HepG2 (cell line): Measurements from ENCODE around the gene BID. TPM values are rescaled to one million over a fixed set of nuclear protein-coding genes. Genes with fewer than 3 reads are reported as not detected.

ENCODE experiments used
- ATAC-seq: fragments of 200-7000 bp; cut with Tn5 transposase; 3 replicates; pipeline ENCODE4 v1.9.1; 2020; ENCODE audit warnings: mild to moderate bottlenecking, moderate library complexity
- BruUV-seq: library from RNA; stranded (reverse); fragments of 400-500 nt; replicated peaks from 2 replicates; lab custom pipeline; 2021; lab: Mats Ljungman, UMichigan
- CTCF ChIA-PET: fragments of 300-600 bp; formaldehyde crosslinking; extraction: SDS; loops from one replicate; lab custom pipeline; 2021; ENCODE audit warnings: low total read pairs, inconsistent platforms, low intra/inter-chr PET ratio; lab: Yijun Ruan, JAX
- POLR2A ChIA-PET: fragments of 350-600 bp; sonication (Branson Sonifier 250); formaldehyde crosslinking; loops from one replicate; lab custom pipeline; 2020; ENCODE audit warnings: antibody characterized with exemption, inconsistent platforms; lab: Yijun Ruan, JAX
- DNase-seq: peaks from one replicate; pipeline ENCODE4 v3.0.0-alpha.2; 2015; ENCODE audit warnings: low spot score
- FAIRE-seq: peaks from 3 replicates; lab custom pipeline; 2011; peaks lifted over from hg19 to GRCh38; lab: Jason Lieb, UNC
- H2AFZ ChIP-seq: one replicate; pipeline ENCODE4 v1.6.1; 2011; ENCODE audit warnings: low read length, inconsistent platforms
- H3K27ac ChIP-seq: fragments of 300-600 bp; 3 replicates; pipeline ENCODE4 v1.8.0; 2011; ENCODE audit warnings: mixed run types, mild to moderate bottlenecking, mixed read lengths, low read length, inconsistent platforms; ENCODE audit not compliant: insufficient read depth; ENCODE audit errors: extremely low read length
- H3K27me3 ChIP-seq, 2 experiments: fragments of 200-600 bp in 1 of 2; 2 replicates in 1 of 2; 3 replicates in 1 of 2; pipeline versions ENCODE4 v1.6.0 to v1.8.0; 2011; ENCODE audit warnings: low read length in 2 of 2, mild to moderate bottlenecking in 2 of 2, moderate library complexity in 2 of 2, inconsistent platforms in 1 of 2; ENCODE audit not compliant: insufficient read depth in 2 of 2, control insufficient read depth in 1 of 2
- H3K36me3 ChIP-seq, 2 experiments: fragments of 200-600 bp in 1 of 2; replicated peaks in 1 of 2; 2 replicates in 1 of 2; 3 replicates in 1 of 2; pipeline versions ENCODE4 v1.5.1 to v1.8.0; 2011; ENCODE audit warnings: low read length in 2 of 2, inconsistent platforms in 1 of 2; ENCODE audit not compliant: insufficient read depth in 2 of 2, control insufficient read depth in 1 of 2
- H3K4me1 ChIP-seq: 2 replicates; pipeline ENCODE4 v1.5.1; 2012; ENCODE audit warnings: low read length, inconsistent platforms; ENCODE audit not compliant: insufficient read depth
- H3K4me2 ChIP-seq: 2 replicates; pipeline ENCODE4 v1.6.0; 2011; ENCODE audit warnings: low read depth, low read length, inconsistent platforms
- H3K4me3 ChIP-seq, 3 experiments: fragments of 200-600 bp in 1 of 3; sonication (generic), shearing (Covaris generic) in 1 of 3; replicated peaks in 1 of 3; 2 replicates each; pipeline ENCODE4 v1.5.1; 2011 to 2016; ENCODE audit warnings: low read length in 3 of 3, inconsistent platforms in 2 of 3, low read depth in 2 of 3, mild to moderate bottlenecking in 2 of 3, control low read depth in 1 of 3, mixed read lengths in 1 of 3; ENCODE audit not compliant: insufficient read depth in 1 of 3
- H3K79me2 ChIP-seq: one replicate; pipeline ENCODE4 v1.6.1; 2011; ENCODE audit warnings: low read length, inconsistent platforms; ENCODE audit not compliant: insufficient read depth
- H3K9ac ChIP-seq: 2 replicates; pipeline ENCODE4 v1.6.0; 2011; ENCODE audit warnings: mild to moderate bottlenecking, low read depth, low read length, inconsistent platforms; ENCODE audit not compliant: insufficient read depth
- H3K9me3 ChIP-seq: 2 replicates; pipeline ENCODE4 v1.5.1; 2012; ENCODE audit warnings: mild to moderate bottlenecking, low read length
- H4K20me1 ChIP-seq: 2 replicates; pipeline ENCODE4 v1.6.0; 2011; ENCODE audit warnings: inconsistent platforms, mild to moderate bottlenecking, low read length, moderate library complexity; ENCODE audit not compliant: insufficient read depth
- HMG20A ChIP-seq: IDR thresholded peaks from 2 replicates; pipeline ENCODE4 v1.6.1; 2016; ENCODE audit warnings: borderline replicate concordance
- RAD21 ChIP-seq: fragments of 450-650 bp; formaldehyde crosslinking; IDR thresholded peaks from 2 replicates; pipeline ENCODE4 v1.5.0; 2020; ENCODE audit warnings: mild to moderate bottlenecking
- SRSF4 ChIP-seq: fragments of 200-400 bp; formaldehyde crosslinking; IDR thresholded peaks from one replicate; pipeline ENCODE4 v1.6.1; 2018; ENCODE audit warnings: mild to moderate bottlenecking, low read depth, low read length, moderate library complexity; ENCODE audit not compliant: poor library complexity, severe bottlenecking
- USF2 ChIP-seq, 2 experiments: sonication (generic) in 1 of 2; formaldehyde crosslinking in 1 of 2; IDR thresholded peaks; 2 replicates each; pipeline versions ENCODE4 v1.5.1 to v1.6.1; 2011 to 2020; ENCODE audit warnings: borderline replicate concordance in 1 of 2, low read depth in 1 of 2, low read length in 1 of 2, mild to moderate bottlenecking in 1 of 2, missing genetic modification reagents in 1 of 2, moderate library complexity in 1 of 2
- ZNF253 ChIP-seq: sonication (generic); formaldehyde crosslinking; IDR thresholded peaks from 2 replicates; pipeline ENCODE4 v1.8.0; 2022; ENCODE audit warnings: mild to moderate bottlenecking, missing genetic modification reagents, borderline replicate concordance
- ZNF629 ChIP-seq: sonication (generic); formaldehyde crosslinking; conservative IDR thresholded peaks from 2 replicates; pipeline ENCODE4 v1.5.0; 2020; ENCODE audit warnings: missing genetic modification reagents
- WGBS: methylation state at CpG from one replicate; pipeline ENCODE4 v1.1.6; 2017; ENCODE audit warnings: low lambda C conversion rate; 5-methylcytosine and 5-hydroxymethylcytosine counted together
- in situ Hi-C: cut with HindIII; loops from 2 replicates; pipeline ENCODE4 v1.10.0; 2017; ENCODE audit warnings: low pct_unique_long_range_greater_than_20kb; ENCODE audit not compliant: extremely low pct_ligation_motif_present
- intact Hi-C: fragments of 100-400 bp; cut with micrococcal nuclease; formaldehyde crosslinking; loops from one replicate; pipeline ENCODE4 v1.10.0; 2022; ENCODE audit not compliant: unreplicated experiment
- polyA plus RNA-seq, 8 experiments: library from polyadenylated mRNA; depleted of rRNA in 3 of 8; stranded (reverse) in 7 of 8; unstranded in 1 of 8; fragments of >200 nt; fragmentation: Illumina TruSeq in 4 of 8; extraction: Trizol in 4 of 8; gene quantifications; 2 replicates each; pipeline versions ENCODE4 v1.2.1 to v1.2.3, GENCODE V29; 2011 to 2016; ENCODE audit warnings: low read depth in 4 of 8, missing spikeins in 1 of 8, mixed read lengths in 1 of 8; ENCODE audit not compliant: insufficient read depth in 1 of 8
- total RNA-seq, 5 experiments: library from RNA; depleted of rRNA; stranded (reverse); fragments of >200 nt; fragmentation: Illumina TruSeq; extraction: Trizol; gene quantifications; 2 replicates each; pipeline ENCODE4 v1.2.3, GENCODE V29; 2016; ENCODE audit warnings: low read depth in 1 of 5
- TF ChIP-seq, protein P1 (sequence below): sonication (generic); formaldehyde crosslinking; IDR thresholded peaks from 2 replicates; pipeline ENCODE4 v1.4.0; 2020; ENCODE audit warnings: mild to moderate bottlenecking, low read depth, missing genetic modification reagents
- TF ChIP-seq, protein P2 (sequence below): sonication (generic); formaldehyde crosslinking; IDR thresholded peaks from 2 replicates; pipeline ENCODE4 v1.4.0; 2020; ENCODE audit warnings: missing genetic modification reagents

BID gene
- total and polyA plus RNA-seq, 2 of the 13 experiments (the other 11 are each of a cell fraction or from before 2014, with no cell fraction given), result 35.3 to 51.7 TPM

DNA sequence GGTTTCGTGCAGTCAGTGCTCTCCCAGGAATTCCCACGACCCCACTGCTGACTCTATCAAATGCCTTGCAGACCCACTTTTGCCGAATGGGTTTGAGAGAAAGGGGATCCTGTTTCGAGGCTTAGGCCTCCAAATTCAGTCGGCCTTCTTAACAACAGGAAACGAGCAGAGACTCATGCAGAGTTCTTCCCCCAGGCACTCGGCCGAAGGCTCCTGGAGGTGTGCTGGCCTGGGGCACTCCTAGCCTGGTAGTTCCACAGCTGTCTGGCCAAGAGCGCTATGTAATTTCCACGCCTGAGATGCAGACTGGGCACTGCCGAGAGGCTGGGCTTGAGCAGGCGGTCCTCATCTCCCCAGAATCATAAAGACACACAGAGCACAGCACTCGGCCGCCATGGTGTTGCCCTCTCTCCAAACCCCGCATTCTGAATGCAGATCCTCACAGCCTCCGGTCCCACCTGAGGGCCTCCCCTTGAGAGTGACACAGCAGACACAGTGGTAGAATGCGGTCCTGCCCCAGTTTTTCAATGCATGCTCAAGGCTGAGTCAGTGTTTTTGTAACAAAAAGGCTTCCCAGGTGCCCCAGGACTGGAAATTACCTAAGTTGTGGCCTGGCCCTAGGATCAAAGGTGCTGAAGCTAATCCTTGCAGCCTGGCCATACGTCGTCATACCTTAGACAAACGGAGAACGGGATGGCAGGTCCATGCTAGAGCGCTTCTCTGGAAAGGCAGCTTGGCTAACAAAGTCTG is 30.2 kb upstream of the BID start:
- H3K27me3 ChIP-seq, result no peaks in the 10 kb centered on the region
- no TSS peak for BruUV-seq
- no peak overlapping the region for H3K4me2 ChIP-seq
- WGBS, result 100% methylated on average over 1 of the region's 22 CpGs
- H2AFZ ChIP-seq, result no peak overlapping the region
- no peak overlapping the region for H3K27ac ChIP-seq
- ATAC-seq (no peak), DNase-seq (no peak), FAIRE-seq (no peak)
- in situ Hi-C loops, result no loop called here
- H3K79me2 ChIP-seq, result no peaks in the 10 kb centered on the region
- H3K4me3 ChIP-seq, result no peak overlapping the region
- POLR2A ChIA-PET, result no interaction called here
- H4K20me1 ChIP-seq, result no peaks in the 10 kb centered on the region
- no peak overlapping the region for H3K9ac ChIP-seq
- peaks cover 16% of the 10 kb centered on the region for H3K4me1 ChIP-seq
- peaks cover 6 to 26% of the 10 kb centered on the region in 2 experiments; a peak in 4 of 5 replicates for H3K36me3 ChIP-seq
- H3K9me3 ChIP-seq, result no peaks in the 10 kb centered on the region
- TF ChIP-seq ZNF629, result no peak
- TF ChIP-seq, protein P1, sequence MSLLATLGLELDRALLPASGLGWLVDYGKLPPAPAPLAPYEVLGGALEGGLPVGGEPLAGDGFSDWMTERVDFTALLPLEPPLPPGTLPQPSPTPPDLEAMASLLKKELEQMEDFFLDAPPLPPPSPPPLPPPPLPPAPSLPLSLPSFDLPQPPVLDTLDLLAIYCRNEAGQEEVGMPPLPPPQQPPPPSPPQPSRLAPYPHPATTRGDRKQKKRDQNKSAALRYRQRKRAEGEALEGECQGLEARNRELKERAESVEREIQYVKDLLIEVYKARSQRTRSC (CRISPR knock-in tag), result no peak
- no peak for TF ChIP-seq ZNF253 (CRISPR knock-in tag)
- TF ChIP-seq, protein P2, sequence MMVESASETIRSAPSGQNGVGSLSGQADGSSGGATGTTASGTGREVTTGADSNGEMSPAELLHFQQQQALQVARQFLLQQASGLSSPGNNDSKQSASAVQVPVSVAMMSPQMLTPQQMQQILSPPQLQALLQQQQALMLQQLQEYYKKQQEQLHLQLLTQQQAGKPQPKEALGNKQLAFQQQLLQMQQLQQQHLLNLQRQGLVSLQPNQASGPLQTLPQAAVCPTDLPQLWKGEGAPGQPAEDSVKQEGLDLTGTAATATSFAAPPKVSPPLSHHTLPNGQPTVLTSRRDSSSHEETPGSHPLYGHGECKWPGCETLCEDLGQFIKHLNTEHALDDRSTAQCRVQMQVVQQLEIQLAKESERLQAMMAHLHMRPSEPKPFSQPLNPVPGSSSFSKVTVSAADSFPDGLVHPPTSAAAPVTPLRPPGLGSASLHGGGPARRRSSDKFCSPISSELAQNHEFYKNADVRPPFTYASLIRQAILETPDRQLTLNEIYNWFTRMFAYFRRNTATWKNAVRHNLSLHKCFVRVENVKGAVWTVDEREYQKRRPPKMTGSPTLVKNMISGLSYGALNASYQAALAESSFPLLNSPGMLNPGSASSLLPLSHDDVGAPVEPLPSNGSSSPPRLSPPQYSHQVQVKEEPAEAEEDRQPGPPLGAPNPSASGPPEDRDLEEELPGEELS (CRISPR knock-in tag), result no peak
- TF ChIP-seq SRSF4, result no peak
- TF ChIP-seq HMG20A (CRISPR knock-in tag), result no peak
- no peak for TF ChIP-seq RAD21
- TF ChIP-seq USF2 (IDR thresholded peaks at IDR 0.05; ENCODE audit: low read depth, low read length), result no peak
- no peak for TF ChIP-seq USF2 (CRISPR knock-in tag; IDR thresholded peaks at IDR 0.05; ENCODE audit: borderline replicate concordance)
- intact Hi-C loops, result no loop called here
- CTCF ChIA-PET, result no interaction called here
